ENCODE measurements around the gene ARHGAP5. TPM values are rescaled to one million over a fixed set of nuclear protein-coding genes. Genes with fewer than 3 reads are reported as not detected.

The ARHGAP5 gene
- total and polyA plus RNA-seq, 2 experiments from 2014 or later = 22.1 to 72.6 TPM

- peak overlapping the region; percentile 90 for H3K4me3 Mint-ChIP-seq
- peak overlapping the region; percentile 97 for H3K27ac ChIP-seq (ENCODE audit: low read depth)
- TF ChIP-seq ETS1 (IDR thresholded peaks at IDR 0.05) (no peak), NANOG (IDR thresholded peaks at IDR 0.05; ENCODE audit: borderline replicate concordance) (no peak), CREB1 (CRISPR knock-in tag; IDR thresholded peaks at IDR 0.05; ENCODE audit: low read depth) (no peak), POLR2AphosphoS5 (IDR thresholded peaks at IDR 0.05; ENCODE audit: low read depth) (no peak), ZNF114 (CRISPR knock-in tag; IDR thresholded peaks at IDR 0.05) (no peak), EZH2phosphoT487 (IDR thresholded peaks at IDR 0.05; ENCODE audit: unreplicated experiment) (no peak), REST (IDR thresholded peaks at IDR 0.05; ENCODE audit: unreplicated experiment) (no peak)
- peak overlapping the region; percentile 67 for H3K4me3 ChIP-seq
- ATAC-seq = peak; percentile 29
- peaks cover 12% of the 10 kb centered on the region for H4K20me1 ChIP-seq (replicated peaks; ENCODE audit: insufficient read depth)
- H3K36me3 ChIP-seq (ENCODE audit: insufficient read depth) = no peaks in the 10 kb centered on the region
- H3K4me1 Mint-ChIP-seq = peaks cover 32% of the 10 kb centered on the region
- 0 out of 2 replicates have a peak, but pooled peaks cover 5% of the 10 kb centered on the region for H3F3A ChIP-seq (replicated peaks; ENCODE audit: low read depth)
- peaks cover 31% of the 10 kb centered on the region for H3K79me2 ChIP-seq (replicated peaks; ENCODE audit: insufficient read depth)
- H3K27ac Mint-ChIP-seq = peak overlapping the region; percentile 96
- H2AFZ ChIP-seq = peak overlapping the region; percentile 89
- peaks cover 34% of the 10 kb centered on the region for H3K4me1 ChIP-seq (ENCODE audit: insufficient read depth)
- peak overlapping the region; percentile 94 for H3K4me2 ChIP-seq
- H3K27me3 Mint-ChIP-seq (ENCODE audit: insufficient read depth, low read depth, poor library complexity) = peaks cover 4% of the 10 kb centered on the region
- peak; percentile 30 for DNase-seq (ENCODE audit: low spot score)
- no peaks in the 10 kb centered on the region for H3K36me3 Mint-ChIP-seq (ENCODE audit: low read depth)
- H3K9me2 ChIP-seq (ENCODE audit: insufficient read depth) = no peaks in the 10 kb centered on the region
- no peaks in the 10 kb centered on the region for H3K27me3 ChIP-seq (ENCODE audit: insufficient read depth)
- no peaks in the 10 kb centered on the region for H3K9me3 Mint-ChIP-seq
Measured at GRCh38 chr14:32075672-32076277, 1.3 kb upstream of the ARHGAP5 start.

- H3K27ac ChIP-seq (ENCODE audit: low read depth) = peak overlapping the region; percentile 97
- peaks cover 39% of the 10 kb centered on the region for H3K4me1 Mint-ChIP-seq
- peak overlapping the region; percentile 89 for H2AFZ ChIP-seq
- H3F3A ChIP-seq (replicated peaks; ENCODE audit: low read depth) = 0 out of 2 replicates have a peak, but pooled peaks cover 5% of the 10 kb centered on the region
- H3K79me2 ChIP-seq (replicated peaks; ENCODE audit: insufficient read depth) = peaks cover 38% of the 10 kb centered on the region
- peak; percentile 96 for DNase-seq (ENCODE audit: low spot score)
- H3K4me3 ChIP-seq = peak overlapping the region; percentile 67
- no peaks in the 10 kb centered on the region for H3K27me3 ChIP-seq (ENCODE audit: insufficient read depth)
- no peaks in the 10 kb centered on the region for H3K36me3 ChIP-seq (ENCODE audit: insufficient read depth)
- peaks cover 12% of the 10 kb centered on the region for H4K20me1 ChIP-seq (replicated peaks; ENCODE audit: insufficient read depth)
- H3K9me2 ChIP-seq (ENCODE audit: insufficient read depth) = no peaks in the 10 kb centered on the region
- H3K9me3 Mint-ChIP-seq = no peaks in the 10 kb centered on the region
- H3K36me3 Mint-ChIP-seq (ENCODE audit: low read depth) = no peaks in the 10 kb centered on the region
- H3K4me2 ChIP-seq = peak overlapping the region; percentile 94
- peak overlapping the region; percentile 96 for H3K27ac Mint-ChIP-seq
- H3K27me3 Mint-ChIP-seq (ENCODE audit: insufficient read depth, low read depth, poor library complexity) = peaks cover 4% of the 10 kb centered on the region
- peaks cover 35% of the 10 kb centered on the region for H3K4me1 ChIP-seq (ENCODE audit: insufficient read depth)
- ATAC-seq = peak; percentile 69
- peak overlapping the region; percentile 98 for H3K4me3 Mint-ChIP-seq
- TF ChIP-seq NANOG (IDR thresholded peaks at IDR 0.05; ENCODE audit: borderline replicate concordance) (no peak), ZNF114 (CRISPR knock-in tag; IDR thresholded peaks at IDR 0.05) (no peak), ZNF462 (CRISPR knock-in tag; IDR thresholded peaks at IDR 0.05) (no peak)
Measured at GRCh38 chr14:32076278-32077080, 625 bp upstream of the ARHGAP5 start.
